ENCODE data around the gene UNC13A.
"Not testable (repeated sequence)": the region's sequence is repeated elsewhere in the genome, so short reads cannot be mapped to it uniquely, and the experiment has no call there.

UNC13A gene

DNA sequence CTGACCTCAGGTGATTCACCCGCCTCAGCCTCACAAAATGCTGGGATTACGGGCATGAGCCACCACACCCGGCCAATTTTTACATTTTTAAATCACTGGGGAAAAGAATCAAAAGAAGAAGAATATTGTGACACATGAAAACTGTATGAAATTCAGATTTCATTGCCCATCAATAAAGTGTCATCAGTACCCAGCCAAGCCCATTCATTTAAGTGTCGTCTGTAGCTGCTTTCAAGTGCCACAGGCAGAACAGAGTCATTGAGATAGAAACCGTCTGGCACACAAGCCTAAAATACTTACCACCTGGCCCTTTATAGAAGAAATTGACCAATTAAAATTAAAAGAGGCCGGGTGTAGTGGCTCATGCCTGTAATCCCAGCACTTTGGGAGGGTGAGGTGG is 117.4 kb downstream of the UNC13A start:
- Mint-ChIP-seq H3K36me3 (ENCODE audit: low read depth) (peaks cover 39% of the 10 kb centered on the region), H3K9me3 (no peaks in the 10 kb centered on the region), H3K4me1 (no peaks in the 10 kb centered on the region), H3K4me3 (no peak overlapping the region), H3K27ac (no peak overlapping the region), H3K27me3 (ENCODE audit: low read depth, poor library complexity) (no peaks in the 10 kb centered on the region)
- DNase-seq, result no peak
- TF ChIP-seq, protein P1, sequence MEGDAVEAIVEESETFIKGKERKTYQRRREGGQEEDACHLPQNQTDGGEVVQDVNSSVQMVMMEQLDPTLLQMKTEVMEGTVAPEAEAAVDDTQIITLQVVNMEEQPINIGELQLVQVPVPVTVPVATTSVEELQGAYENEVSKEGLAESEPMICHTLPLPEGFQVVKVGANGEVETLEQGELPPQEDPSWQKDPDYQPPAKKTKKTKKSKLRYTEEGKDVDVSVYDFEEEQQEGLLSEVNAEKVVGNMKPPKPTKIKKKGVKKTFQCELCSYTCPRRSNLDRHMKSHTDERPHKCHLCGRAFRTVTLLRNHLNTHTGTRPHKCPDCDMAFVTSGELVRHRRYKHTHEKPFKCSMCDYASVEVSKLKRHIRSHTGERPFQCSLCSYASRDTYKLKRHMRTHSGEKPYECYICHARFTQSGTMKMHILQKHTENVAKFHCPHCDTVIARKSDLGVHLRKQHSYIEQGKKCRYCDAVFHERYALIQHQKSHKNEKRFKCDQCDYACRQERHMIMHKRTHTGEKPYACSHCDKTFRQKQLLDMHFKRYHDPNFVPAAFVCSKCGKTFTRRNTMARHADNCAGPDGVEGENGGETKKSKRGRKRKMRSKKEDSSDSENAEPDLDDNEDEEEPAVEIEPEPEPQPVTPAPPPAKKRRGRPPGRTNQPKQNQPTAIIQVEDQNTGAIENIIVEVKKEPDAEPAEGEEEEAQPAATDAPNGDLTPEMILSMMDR (IDR thresholded peaks at IDR 0.05), result no peak

DNA sequence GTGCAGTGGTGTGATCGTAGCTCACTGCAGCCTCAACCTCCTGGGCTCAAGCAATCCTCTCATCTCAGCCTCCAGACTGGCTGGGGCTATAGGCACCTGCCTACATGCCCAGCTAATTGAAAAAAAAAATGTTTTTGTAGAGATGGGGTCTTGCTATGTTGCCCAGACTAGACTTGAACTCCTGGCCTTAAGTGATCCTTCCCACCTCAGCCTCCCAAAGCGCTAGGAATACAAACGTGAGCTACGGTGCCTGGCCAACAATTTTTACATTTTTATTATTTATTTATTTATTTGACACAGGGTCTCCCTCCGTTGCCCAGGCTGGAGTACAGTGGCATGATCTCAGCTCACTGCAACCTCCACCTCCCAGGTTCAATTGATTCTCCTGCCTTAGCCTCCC is 117.9 kb downstream of the UNC13A start:
- H3K27me3 Mint-ChIP-seq (ENCODE audit: low read depth, poor library complexity); H3K9me3 Mint-ChIP-seq; H3K4me3 Mint-ChIP-seq; H3K27ac Mint-ChIP-seq; H3K4me1 Mint-ChIP-seq; DNase-seq: not testable (repeated sequence)
- H3K36me3 Mint-ChIP-seq (ENCODE audit: low read depth), result peaks cover 39% of the 10 kb centered on the region

GRCh38 chr19:17567940-17568339 is 120.2 kb downstream of the UNC13A start:
- Mint-ChIP-seq H3K4me1 (no peaks in the 10 kb centered on the region), H3K36me3 (ENCODE audit: low read depth) (peaks cover 44% of the 10 kb centered on the region), H3K27ac (no peak overlapping the region), H3K9me3 (no peaks in the 10 kb centered on the region), H3K4me3 (no peak overlapping the region), H3K27me3 (ENCODE audit: low read depth, poor library complexity) (no peaks in the 10 kb centered on the region)
- TF ChIP-seq, protein P1 (IDR thresholded peaks at IDR 0.05), result no peak
- no peak for DNase-seq

DNA sequence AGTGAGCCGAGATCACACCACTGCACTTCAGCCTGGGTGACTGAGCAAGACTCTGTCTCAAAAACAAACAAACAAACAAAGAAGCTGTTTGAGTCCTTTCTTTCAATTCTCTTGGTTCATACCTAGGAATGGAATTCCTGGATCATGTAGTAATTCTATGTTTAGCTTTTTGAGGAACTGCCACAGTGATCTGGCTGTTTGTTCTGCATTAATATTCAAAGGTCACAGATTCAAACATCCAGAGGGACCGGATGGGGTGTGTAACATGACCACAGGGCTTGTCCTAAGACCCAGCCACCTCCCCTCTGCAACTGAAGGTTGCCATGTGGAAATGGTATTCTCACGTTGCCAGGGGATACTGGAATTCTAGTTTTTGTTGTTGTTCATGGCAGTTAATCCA is 122.5 kb downstream of the UNC13A start:
- TF ChIP-seq, protein P1 (IDR thresholded peaks at IDR 0.05), result no peak
- Mint-ChIP-seq H3K9me3 (no peaks in the 10 kb centered on the region), H3K4me1 (no peaks in the 10 kb centered on the region), H3K27ac (no peak overlapping the region), H3K4me3 (no peak overlapping the region), H3K36me3 (ENCODE audit: low read depth) (peaks cover 47% of the 10 kb centered on the region), H3K27me3 (ENCODE audit: low read depth, poor library complexity) (no peaks in the 10 kb centered on the region)
- DNase-seq, result no peak

DNA sequence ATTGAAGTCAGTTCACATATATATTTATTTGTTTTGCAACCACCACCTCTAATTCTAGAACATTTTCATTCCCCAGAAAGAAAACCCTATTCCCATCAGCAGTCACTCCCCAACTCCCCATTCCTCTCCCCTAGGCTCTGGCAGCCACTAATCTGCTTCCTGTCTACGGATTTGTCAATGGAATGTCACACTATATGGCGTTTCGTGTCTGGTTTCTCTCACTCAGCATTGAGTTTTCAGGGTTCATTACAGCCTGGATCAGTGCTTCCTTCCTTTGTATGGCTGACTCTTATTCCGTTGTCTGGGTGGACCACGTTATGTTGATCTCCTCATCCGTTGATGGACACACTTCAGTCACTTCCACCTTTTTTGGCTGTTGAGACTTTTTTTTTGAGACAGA is 123.4 kb downstream of the UNC13A start:
- Mint-ChIP-seq H3K4me1 (peaks cover 4% of the 10 kb centered on the region), H3K27ac (peak overlapping the region; percentile 31)
- TF ChIP-seq, protein P1 (IDR thresholded peaks at IDR 0.05), result no peak

DNA sequence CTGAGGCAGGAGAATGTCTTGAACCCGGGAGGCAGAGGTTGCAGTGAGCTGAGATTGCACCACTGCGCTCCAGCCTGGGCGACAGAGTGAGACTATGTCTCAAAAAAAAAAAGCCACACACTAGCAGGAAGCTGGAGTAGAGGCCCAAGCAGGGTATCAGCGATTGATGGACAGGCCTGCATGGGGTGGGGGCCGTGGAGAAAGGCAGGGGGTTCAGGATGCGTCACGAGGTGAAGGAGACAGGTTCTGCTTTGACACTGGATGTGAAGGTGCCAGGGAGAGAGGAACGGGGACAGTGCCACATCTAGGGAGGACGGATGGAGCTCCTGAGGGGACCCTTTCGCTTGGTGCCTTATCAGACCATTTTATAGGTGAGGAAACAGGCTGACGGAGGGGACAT is 125.6 kb downstream of the UNC13A start:
- TF ChIP-seq, protein P1 (IDR thresholded peaks at IDR 0.05), result no peak
- H3K4me1 Mint-ChIP-seq, result peaks cover 10% of the 10 kb centered on the region
- H3K4me3 Mint-ChIP-seq, result no peak overlapping the region
- no peaks in the 10 kb centered on the region for H3K9me3 Mint-ChIP-seq
- DNase-seq, result no peak
- peak overlapping the region; percentile 98 for H3K27ac Mint-ChIP-seq
- H3K27me3 Mint-ChIP-seq (ENCODE audit: low read depth, poor library complexity), result no peaks in the 10 kb centered on the region
- peaks cover 41% of the 10 kb centered on the region for H3K36me3 Mint-ChIP-seq (ENCODE audit: low read depth)

More for the DNA sequence above, 123.4 kb downstream of the UNC13A start:
- DNase-seq, result no peak
- Mint-ChIP-seq H3K36me3 (ENCODE audit: low read depth) (peaks cover 53% of the 10 kb centered on the region), H3K9me3 (no peaks in the 10 kb centered on the region), H3K4me3 (no peak overlapping the region), H3K27me3 (ENCODE audit: low read depth, poor library complexity) (no peaks in the 10 kb centered on the region)

All from nephron progenitor cell (in vitro differentiated cells).